DND-41 (cell line): ENCODE data around the gene PITHD1.
"Not testable (repeated sequence)": the region's sequence is repeated elsewhere in the genome, so short reads cannot be mapped to it uniquely, and the experiment has no call there.

Experiments
- ATAC-seq: fragments of 200-7000 bp; cut with Tn5 transposase; 3 replicates; pipeline ENCODE4 v1.9.1; 2021; ENCODE audit warnings: low read depth; ENCODE audit not compliant: insufficient read depth
- DNase-seq: peaks from one replicate; pipeline ENCODE4 v3.0.0-alpha.2; 2020
- H2AFZ ChIP-seq: 2 replicates; pipeline ENCODE4 v1.6.0; 2012; ENCODE audit warnings: low read depth, low read length
- H3K27ac ChIP-seq: 2 replicates; pipeline ENCODE4 v1.5.1; 2012; ENCODE audit warnings: low read length, inconsistent platforms
- H3K27me3 ChIP-seq: fragments of 200-600 bp; sonication (generic); 2 replicates; pipeline ENCODE4 v1.6.0; 2012; ENCODE audit warnings: low read length, mild to moderate bottlenecking, inconsistent platforms; ENCODE audit not compliant: insufficient read depth, poor library complexity
- H3K36me3 ChIP-seq: 2 replicates; pipeline ENCODE4 v1.5.1; 2012; ENCODE audit warnings: low read length, inconsistent platforms; ENCODE audit not compliant: insufficient read depth
- H3K4me1 ChIP-seq: 2 replicates; pipeline ENCODE4 v1.5.1; 2012; ENCODE audit warnings: mild to moderate bottlenecking, low read length; ENCODE audit not compliant: insufficient read depth
- H3K4me2 ChIP-seq: 2 replicates; pipeline ENCODE4 v1.6.0; 2012; ENCODE audit warnings: mild to moderate bottlenecking, moderate library complexity, low read length, inconsistent platforms; ENCODE audit not compliant: insufficient read depth
- H3K4me3 ChIP-seq, 2 experiments: fragments of 200-600 bp in 1 of 2; shearing (Covaris generic) in 1 of 2; 2 replicates each; pipeline ENCODE4 v1.5.1; 2012 to 2016; ENCODE audit warnings: inconsistent platforms in 2 of 2, low read length in 2 of 2, mild to moderate bottlenecking in 2 of 2, low read depth in 1 of 2, moderate library complexity in 1 of 2
- H3K79me2 ChIP-seq: 2 replicates; pipeline ENCODE4 v1.6.0; 2012; ENCODE audit warnings: low read length, inconsistent platforms; ENCODE audit not compliant: insufficient read depth
- H3K9ac ChIP-seq: 2 replicates; pipeline ENCODE4 v1.6.0; 2012; ENCODE audit warnings: low read depth, mild to moderate bottlenecking, inconsistent platforms, low read length, moderate library complexity
- H3K9me3 ChIP-seq: 2 replicates; pipeline ENCODE4 v1.5.1; 2012; ENCODE audit warnings: low read length, moderate library complexity, mild to moderate bottlenecking, inconsistent platforms; ENCODE audit not compliant: insufficient read depth, severe bottlenecking
- H4K20me1 ChIP-seq: 2 replicates; pipeline ENCODE4 v1.6.0; 2012; ENCODE audit warnings: low read length; ENCODE audit not compliant: insufficient read depth
- EZH2 ChIP-seq: IDR thresholded peaks from 3 replicates; pipeline ENCODE4 v1.6.1; 2012; ENCODE audit warnings: borderline replicate concordance, low read depth, mild to moderate bottlenecking, moderate library complexity, low read length, inconsistent platforms; ENCODE audit not compliant: severe bottlenecking
- TF ChIP-seq, protein P1 (sequence below): IDR thresholded peaks from 2 replicates; pipeline ENCODE4 v1.5.1; 2012; ENCODE audit warnings: borderline replicate concordance, low read length, moderate library complexity, mild to moderate bottlenecking; ENCODE audit not compliant: poor library complexity, severe bottlenecking; ENCODE audit errors: extremely low read depth

PITHD1 gene

DNA sequence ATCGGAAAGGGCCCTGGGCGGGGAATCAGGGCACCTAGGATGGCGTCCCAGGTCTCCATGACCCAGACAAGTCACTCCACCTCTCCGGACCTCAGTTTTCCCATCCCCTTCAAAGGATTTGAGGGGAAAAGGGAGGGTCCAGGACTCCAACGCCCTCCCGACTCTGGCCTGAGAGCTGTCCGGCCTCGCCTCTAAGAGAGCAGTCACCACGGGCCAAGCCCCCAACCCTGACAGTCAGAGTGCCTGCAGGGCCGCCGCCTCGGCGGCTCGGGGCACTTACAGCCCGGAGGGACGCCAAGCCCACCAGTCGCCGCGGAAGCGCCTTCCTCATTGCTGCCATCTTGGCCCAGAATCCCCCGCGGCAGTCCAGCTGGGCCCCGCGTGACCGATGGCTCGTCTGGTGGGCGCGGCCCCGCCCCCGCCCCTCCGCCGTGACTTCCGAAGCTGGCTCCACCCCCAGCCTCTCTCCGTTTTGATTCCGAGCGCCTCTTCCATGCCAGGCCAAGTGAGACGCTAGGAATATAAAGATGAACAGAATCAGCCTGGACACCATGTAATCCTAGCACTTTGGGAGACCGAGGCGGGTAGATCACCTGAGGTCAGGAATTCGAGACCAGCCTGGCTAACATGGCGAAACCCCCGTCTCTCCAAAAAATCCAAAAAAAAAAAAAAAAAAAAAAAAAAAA is 47.0 kb downstream of the PITHD1 start, which contains the start of gene HMGCL:
Gene HMGCL (minus strand): TSS at position 354 of the 686 bp plus-strand sequence. CDS start 14 bp downstream, at position 340.
- H3K79me2 ChIP-seq = peaks cover 15% of the 10 kb centered on the region
- H2AFZ ChIP-seq = peak within 1 kb of the TSS; percentile 86
- H3K36me3 ChIP-seq = no peaks in the 10 kb centered on the region
- no peak for TF ChIP-seq EZH2
- TF ChIP-seq, protein P1, sequence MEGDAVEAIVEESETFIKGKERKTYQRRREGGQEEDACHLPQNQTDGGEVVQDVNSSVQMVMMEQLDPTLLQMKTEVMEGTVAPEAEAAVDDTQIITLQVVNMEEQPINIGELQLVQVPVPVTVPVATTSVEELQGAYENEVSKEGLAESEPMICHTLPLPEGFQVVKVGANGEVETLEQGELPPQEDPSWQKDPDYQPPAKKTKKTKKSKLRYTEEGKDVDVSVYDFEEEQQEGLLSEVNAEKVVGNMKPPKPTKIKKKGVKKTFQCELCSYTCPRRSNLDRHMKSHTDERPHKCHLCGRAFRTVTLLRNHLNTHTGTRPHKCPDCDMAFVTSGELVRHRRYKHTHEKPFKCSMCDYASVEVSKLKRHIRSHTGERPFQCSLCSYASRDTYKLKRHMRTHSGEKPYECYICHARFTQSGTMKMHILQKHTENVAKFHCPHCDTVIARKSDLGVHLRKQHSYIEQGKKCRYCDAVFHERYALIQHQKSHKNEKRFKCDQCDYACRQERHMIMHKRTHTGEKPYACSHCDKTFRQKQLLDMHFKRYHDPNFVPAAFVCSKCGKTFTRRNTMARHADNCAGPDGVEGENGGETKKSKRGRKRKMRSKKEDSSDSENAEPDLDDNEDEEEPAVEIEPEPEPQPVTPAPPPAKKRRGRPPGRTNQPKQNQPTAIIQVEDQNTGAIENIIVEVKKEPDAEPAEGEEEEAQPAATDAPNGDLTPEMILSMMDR = no peak
- ATAC-seq (peak; percentile 98), DNase-seq (peak; percentile 92)
- peak within 1 kb of the TSS; percentile 88 for H3K9ac ChIP-seq
- H3K4me1 ChIP-seq = peaks cover 20% of the 10 kb centered on the region
- H3K4me3 ChIP-seq = peak within 1 kb of the TSS; percentile 89 to 91
- H3K27me3 ChIP-seq = no peaks in the 10 kb centered on the region
- no peaks in the 10 kb centered on the region for H4K20me1 ChIP-seq
- peak within 1 kb of the TSS; percentile 86 for H3K4me2 ChIP-seq
- peak within 1 kb of the TSS; percentile 87 for H3K27ac ChIP-seq
- no peaks in the 10 kb centered on the region for H3K9me3 ChIP-seq

DNA sequence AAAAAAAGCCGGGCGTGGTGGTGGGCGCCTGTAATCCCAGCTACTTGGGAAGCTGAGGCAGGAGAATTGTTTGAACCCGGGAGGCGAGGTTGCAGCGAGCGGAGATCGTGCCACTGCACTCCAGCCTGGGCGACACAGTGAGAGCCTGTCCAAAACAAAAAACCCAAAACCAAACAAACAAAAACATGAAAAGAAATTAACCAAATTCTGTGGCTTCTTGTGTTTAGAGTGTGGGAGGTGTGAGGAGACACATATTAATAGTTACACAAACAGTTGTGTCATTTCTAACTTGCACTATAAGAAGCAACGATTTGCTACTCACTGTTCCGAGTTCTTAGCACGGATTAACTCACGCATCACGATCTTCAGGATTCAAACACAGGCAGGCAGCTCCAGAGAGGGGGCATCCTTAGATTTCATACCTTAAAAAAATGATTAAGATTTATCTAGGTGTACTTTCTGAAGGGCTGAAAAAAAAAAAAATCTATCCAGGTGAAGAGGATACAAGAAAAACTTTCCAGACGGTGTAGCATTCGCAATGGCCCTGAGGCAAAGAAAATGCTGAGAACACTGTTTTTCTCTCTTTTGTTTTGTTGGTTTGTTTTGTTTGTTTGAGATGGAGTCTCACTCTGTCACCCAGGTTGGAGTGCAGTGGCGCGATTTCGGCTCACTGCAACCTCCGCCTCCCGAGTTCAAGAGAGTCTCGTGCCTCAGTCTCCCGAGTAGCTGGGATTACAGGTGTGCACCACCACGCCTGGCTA is 47.7 kb downstream of the PITHD1 start:
- H3K9me3 ChIP-seq = no peaks in the 10 kb centered on the region
- DNase-seq (no peak), ATAC-seq (no peak)
- H3K79me2 ChIP-seq = peaks cover 15% of the 10 kb centered on the region
- peak overlapping the region; percentile 87; the same call in 1 of the 2 replicates for H3K27ac ChIP-seq
- no peaks in the 10 kb centered on the region for H3K27me3 ChIP-seq
- H3K9ac ChIP-seq = peak overlapping the region; percentile 88
- TF ChIP-seq, protein P1 = no peak
- TF ChIP-seq EZH2 = no peak
- H3K36me3 ChIP-seq = no peaks in the 10 kb centered on the region
- H4K20me1 ChIP-seq = no peaks in the 10 kb centered on the region
- H3K4me1 ChIP-seq = peaks cover 20% of the 10 kb centered on the region
- peak overlapping the region in 1 of 2 experiments; percentile 91; a peak in 3 of 4 replicates for H3K4me3 ChIP-seq
- peak overlapping the region; percentile 86 for H3K4me2 ChIP-seq
- peak overlapping the region; percentile 86 for H2AFZ ChIP-seq

DNA sequence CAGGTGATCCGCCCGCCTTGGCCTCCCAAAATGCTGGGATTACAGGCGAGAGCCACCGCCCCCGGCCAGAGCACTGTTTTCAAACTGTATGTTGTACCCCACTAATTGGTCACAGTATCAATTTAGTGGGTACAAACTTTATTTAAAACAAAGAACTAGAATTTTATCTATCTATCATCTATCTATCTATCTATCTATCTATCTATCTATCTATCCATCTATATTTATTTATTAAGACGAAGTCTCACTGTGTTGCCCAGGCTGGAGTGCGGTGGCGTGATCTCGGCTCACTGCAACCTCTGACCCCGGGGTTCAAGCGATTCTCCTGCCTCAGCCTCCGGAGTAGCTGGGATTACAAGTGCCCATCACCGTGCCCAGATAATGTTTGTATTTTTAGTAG is 48.4 kb downstream of the PITHD1 start:
- not testable (repeated sequence) for H3K4me2 ChIP-seq, H3K36me3 ChIP-seq, H3K9ac ChIP-seq, H3K9me3 ChIP-seq, H3K4me3 ChIP-seq, H3K27ac ChIP-seq, DNase-seq, H3K27me3 ChIP-seq, ATAC-seq, H4K20me1 ChIP-seq
- Histone ChIP-seq H2AFZ (0 out of 2 replicates have a peak overlapping the region, but pooled peaks have one; percentile 86), H3K4me1 (peaks cover 20% of the 10 kb centered on the region), H3K79me2 (peaks cover 15% of the 10 kb centered on the region)

DNA sequence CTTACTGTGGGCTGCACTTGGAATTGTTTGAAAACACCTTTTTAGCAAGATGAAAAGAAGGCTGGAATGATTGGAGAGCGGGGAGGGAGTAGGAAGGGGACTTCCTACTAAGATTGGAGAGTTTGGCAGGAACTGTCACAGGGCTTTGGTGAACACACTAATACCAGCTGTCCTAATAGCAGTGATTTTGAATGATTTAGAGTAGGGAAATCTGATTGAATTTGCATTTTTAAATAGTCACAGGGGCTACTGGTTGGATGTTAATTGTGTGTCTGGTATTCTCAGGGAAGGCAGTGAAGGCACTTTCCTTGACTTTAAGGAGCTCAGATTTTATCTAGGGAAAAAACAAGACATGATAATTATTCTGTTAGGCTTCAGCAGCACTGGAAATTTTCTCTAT is 49.5 kb downstream of the PITHD1 start:
- no peak for DNase-seq
- Histone ChIP-seq H3K4me3 (no peak overlapping the region), H3K27ac (no peak overlapping the region), H3K4me1 (peaks cover 20% of the 10 kb centered on the region), H4K20me1 (no peaks in the 10 kb centered on the region), H3K79me2 (peaks cover 15% of the 10 kb centered on the region), H3K9ac (no peak overlapping the region), H3K27me3 (peaks cover 3% of the 10 kb centered on the region), H3K36me3 (no peaks in the 10 kb centered on the region), H2AFZ (no peak overlapping the region), H3K4me2 (no peak overlapping the region), H3K9me3 (no peaks in the 10 kb centered on the region)
- no peak for ATAC-seq
- TF ChIP-seq EZH2 = no peak

DNA sequence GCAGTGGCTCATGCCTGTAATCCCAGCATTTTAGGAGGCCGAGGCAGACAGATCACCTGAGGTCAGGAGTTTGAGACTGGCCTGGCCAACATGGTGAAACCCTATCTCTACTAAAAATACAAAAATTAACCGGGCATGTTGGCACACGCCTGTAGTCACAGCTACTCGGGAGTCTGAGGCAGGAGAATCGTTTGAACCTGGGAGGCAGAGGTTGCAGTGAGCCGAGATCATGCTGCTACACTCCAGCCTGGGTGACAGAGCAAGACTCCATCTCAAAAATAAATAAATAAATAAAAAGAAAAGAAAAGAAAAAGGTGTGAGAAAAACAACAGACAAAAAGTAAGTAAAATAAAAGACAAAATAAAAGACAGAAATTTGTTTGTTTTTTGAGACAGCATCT is 55.9 kb downstream of the PITHD1 start:
- H2AFZ ChIP-seq, ATAC-seq: not testable (repeated sequence)

More for the DNA sequence above, 55.9 kb downstream of the PITHD1 start:
- peaks cover 14% of the 10 kb centered on the region for H3K4me1 ChIP-seq
- not testable (repeated sequence) for H3K9me3 ChIP-seq, H3K36me3 ChIP-seq, H3K27ac ChIP-seq, H3K79me2 ChIP-seq, H3K4me3 ChIP-seq, H3K4me2 ChIP-seq, H3K27me3 ChIP-seq, H4K20me1 ChIP-seq, DNase-seq, H3K9ac ChIP-seq
